ENCODE measurements around the gene FLT4. TPM values are rescaled to one million over a fixed set of nuclear protein-coding genes. Genes with fewer than 3 reads are reported as not detected.

Gene FLT4
- total RNA-seq, 1 donor from 2014 or later = 1.1 TPM

DNA sequence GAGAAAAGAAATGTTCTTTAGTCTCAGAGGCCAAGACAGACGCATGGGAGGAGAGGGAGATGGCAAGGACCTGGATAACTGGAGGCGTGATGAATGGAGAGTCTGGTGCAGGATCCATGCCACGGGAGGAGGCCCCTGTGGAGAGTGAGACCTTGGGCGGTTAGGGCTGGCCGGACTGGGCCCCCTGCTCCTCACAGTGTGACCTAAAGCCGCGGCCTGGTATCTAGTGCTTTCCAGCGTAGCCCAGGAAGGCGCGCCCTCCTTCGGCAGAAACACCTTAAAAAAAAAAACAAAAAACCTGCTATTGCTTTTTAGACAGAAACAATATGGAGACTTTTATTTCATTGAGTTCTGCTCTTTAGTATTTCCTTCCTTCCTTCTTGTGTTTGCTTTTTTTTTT is 91.2 kb downstream of the FLT4 start:
- peaks cover 83% of the 10 kb centered on the region for H3K36me3 Mint-ChIP-seq (ENCODE audit: low read depth)
- H3K4me1 Mint-ChIP-seq (ENCODE audit: low read depth) = peaks cover 37% of the 10 kb centered on the region
- no peaks in the 10 kb centered on the region for H3K27me3 Mint-ChIP-seq (ENCODE audit: low read depth)

DNA sequence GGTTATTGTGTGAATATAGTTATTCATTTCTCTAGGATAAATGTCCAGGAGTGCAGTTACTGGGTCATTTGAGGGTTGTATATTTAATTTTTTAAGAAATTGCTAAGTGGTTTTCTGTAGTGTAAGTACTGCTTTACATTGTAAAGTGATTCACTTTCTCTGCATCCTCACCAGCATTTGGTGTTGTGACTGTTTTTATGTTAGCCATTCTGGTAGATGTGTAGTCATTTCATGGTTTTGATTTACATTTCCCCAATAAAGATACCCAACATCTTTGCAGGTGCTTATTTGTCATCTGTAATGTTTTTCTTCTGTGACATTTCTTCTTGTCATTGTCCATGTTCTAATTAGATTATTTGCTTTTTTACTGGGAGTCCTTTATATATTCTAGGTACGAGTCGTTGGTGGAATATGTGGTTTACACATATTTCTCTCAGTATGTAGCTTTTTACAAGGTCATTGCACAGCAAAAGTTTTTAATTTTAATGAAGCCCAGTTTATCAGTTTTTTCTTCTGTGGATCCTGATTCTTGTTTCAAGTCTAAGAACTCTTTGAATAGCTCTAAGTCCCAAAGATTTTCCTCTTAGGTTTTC is 92.1 kb downstream of the FLT4 start:
- Mint-ChIP-seq H3K36me3 (ENCODE audit: low read depth) (peaks cover 85% of the 10 kb centered on the region), H3K4me3 (ENCODE audit: low read depth) (no peak overlapping the region), H3K4me1 (ENCODE audit: low read depth) (peaks cover 32% of the 10 kb centered on the region), H3K27me3 (ENCODE audit: low read depth) (no peaks in the 10 kb centered on the region), H3K9me3 (no peaks in the 10 kb centered on the region), H3K27ac (no peak overlapping the region)
- intact Hi-C loops (cut with micrococcal nuclease) = no loop called here
- no peak for DNase-seq (ENCODE audit: low spot score)

More for the DNA sequence above, 91.2 kb downstream of the FLT4 start:
- Mint-ChIP-seq H3K9me3 (no peaks in the 10 kb centered on the region), H3K27ac (no peak overlapping the region), H3K4me3 (ENCODE audit: low read depth) (no peak overlapping the region)
- intact Hi-C loops (cut with micrococcal nuclease) = no loop called here
- no peak for DNase-seq (ENCODE audit: low spot score)

DNA sequence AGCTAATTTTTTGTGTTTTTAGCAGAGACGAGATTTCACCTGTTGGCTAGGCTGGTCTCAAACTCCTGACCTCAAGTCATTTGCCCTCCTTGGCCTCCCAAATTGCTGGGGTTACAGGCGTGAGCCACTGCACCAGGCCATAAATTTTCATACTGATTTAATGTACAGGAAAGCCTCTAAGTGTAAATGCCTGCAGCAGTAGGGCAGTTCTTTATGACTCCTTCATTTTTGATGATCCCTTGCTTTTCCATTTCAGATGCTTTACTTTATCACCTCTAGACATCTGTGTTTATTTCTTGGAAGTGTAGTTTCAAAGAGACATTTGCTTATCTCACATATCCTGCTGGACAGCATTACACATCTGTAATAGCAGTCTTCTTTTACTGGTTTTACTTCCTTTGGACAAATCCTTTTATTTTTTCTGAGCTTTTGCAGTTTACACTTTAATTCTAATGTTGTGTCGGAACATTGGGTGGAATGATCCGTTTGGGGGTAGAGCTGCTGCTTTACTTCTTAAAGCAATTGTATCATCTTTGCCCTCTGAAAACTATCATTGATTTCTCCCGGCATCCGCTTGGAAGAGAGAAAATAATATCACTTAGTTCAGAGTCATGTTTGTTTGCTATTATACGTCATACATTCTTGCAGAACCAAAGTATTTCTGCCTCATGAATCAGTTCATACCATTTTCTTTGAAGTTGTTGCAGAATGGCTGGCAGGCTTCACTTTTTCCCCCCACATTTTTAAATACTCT is 94.1 kb downstream of the FLT4 start:
- no peak for DNase-seq (ENCODE audit: low spot score)
- H3K36me3 Mint-ChIP-seq (ENCODE audit: low read depth) = peaks cover 82% of the 10 kb centered on the region
- no peak overlapping the region for H3K27ac Mint-ChIP-seq
- no peak overlapping the region for H3K4me3 Mint-ChIP-seq (ENCODE audit: low read depth)
- intact Hi-C loops (cut with micrococcal nuclease) = no loop called here
- no peaks in the 10 kb centered on the region for H3K9me3 Mint-ChIP-seq
- no peaks in the 10 kb centered on the region for H3K27me3 Mint-ChIP-seq (ENCODE audit: low read depth)
- H3K4me1 Mint-ChIP-seq (ENCODE audit: low read depth) = peaks cover 15% of the 10 kb centered on the region

DNA sequence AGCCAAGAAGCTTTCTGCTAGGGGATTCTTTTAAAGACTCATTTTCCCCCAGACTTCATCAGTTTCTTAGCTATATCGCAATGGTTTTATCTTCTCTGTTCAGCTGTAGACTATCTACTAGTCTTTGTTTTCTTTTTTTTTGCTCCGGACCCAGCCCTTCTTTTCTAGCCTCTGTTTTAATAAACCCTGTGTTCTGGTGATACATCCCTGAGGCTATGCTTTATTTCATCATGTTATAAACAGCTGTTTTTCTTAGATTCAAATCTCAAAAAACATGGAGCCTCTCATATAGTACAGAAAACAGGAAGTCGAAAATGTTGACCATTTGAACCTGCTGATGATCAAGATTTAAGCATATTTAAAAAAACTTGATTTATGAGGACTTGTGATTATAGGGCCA is 95.9 kb downstream of the FLT4 start:
- DNase-seq (ENCODE audit: low spot score) = no peak
- peaks cover 10% of the 10 kb centered on the region for H3K4me1 Mint-ChIP-seq (ENCODE audit: low read depth)
- intact Hi-C loops (cut with micrococcal nuclease) = no loop called here

More for the DNA sequence above, 95.9 kb downstream of the FLT4 start:
- Mint-ChIP-seq H3K27ac (no peak overlapping the region), H3K36me3 (ENCODE audit: low read depth) (peaks cover 74% of the 10 kb centered on the region), H3K9me3 (no peaks in the 10 kb centered on the region), H3K27me3 (ENCODE audit: low read depth) (no peaks in the 10 kb centered on the region), H3K4me3 (ENCODE audit: low read depth) (no peak overlapping the region)

Other genes with a start within 250 kb of the FLT4 start
- gene CNOT6, start 155.2 kb downstream of the FLT4 start, total RNA-seq = 43.2 and 48.9 TPM in 2 replicates
- gene SCGB3A1, start 58.1 kb downstream of the FLT4 start, total RNA-seq = not detected in 2 replicates
- not detected in 2 replicates for gene OR2Y1, start 90.5 kb upstream of the FLT4 start, total RNA-seq
- 122 TPM in 2 replicates for gene MGAT1, start 153.2 kb upstream of the FLT4 start, total RNA-seq
- gene ZFP62, start 211.7 kb upstream of the FLT4 start, total RNA-seq = 28.2 and 28.8 TPM in 2 replicates
- gene BTNL8, start 249.6 kb upstream of the FLT4 start, total RNA-seq = 0.18 and 0.25 TPM in 2 replicates

All from activated T-helper 2 cell treated with anti-CD3 and anti-CD28 coated beads, Interferon-gamma antibody, Interleukin-2, Interleukin-4, amounts not matched to agents 10 μg/mL and 5 μg/mL and 100 μg/mL, durations not matched to agents 14 hours and 24 hours and 36 hours (primary cell).